Type B pancreatic cell (in vitro differentiated cells): Measurements from ENCODE around the gene SERGEF. TPM values are rescaled to one million over a fixed set of nuclear protein-coding genes. Genes with fewer than 3 reads are reported as not detected.
A peak's percentile ranks its signal among the peaks of the same experiment; 100 is the strongest.

ENCODE experiments used
- DNase-seq: peaks from one replicate; pipeline ENCODE4 v3.0.0; 2021; ENCODE audit warnings: mixed read lengths; ENCODE audit not compliant: unreplicated experiment; ENCODE audit errors: extremely low spot score
- H3K27ac Mint-ChIP-seq: 2 replicates; pipeline ENCODE4 v1.8.0; 2021; ENCODE audit warnings: mild to moderate bottlenecking, mixed read lengths
- H3K27me3 Mint-ChIP-seq: 2 replicates; pipeline ENCODE4 v1.8.0; 2021; ENCODE audit warnings: mixed read lengths
- H3K36me3 Mint-ChIP-seq: 2 replicates; pipeline ENCODE4 v1.8.0; 2021; ENCODE audit warnings: mixed read lengths
- H3K4me1 Mint-ChIP-seq: one replicate; pipeline ENCODE4 v1.8.0; 2021; ENCODE audit warnings: mixed read lengths; ENCODE audit not compliant: unreplicated experiment
- H3K4me3 Mint-ChIP-seq: 2 replicates; pipeline ENCODE4 v1.8.0; 2021; ENCODE audit warnings: mild to moderate bottlenecking, mixed read lengths
- H3K9me3 Mint-ChIP-seq: 2 replicates; pipeline ENCODE4 v1.8.0; 2021; ENCODE audit warnings: mixed read lengths
- total RNA-seq: library from RNA; stranded (reverse); gene quantifications from 2 replicates; pipeline ENCODE4 v1.2.1, GENCODE V29; 2021; ENCODE audit warnings: low replicate concordance
- TF ChIP-seq, protein P1 (sequence below): fragments of 200-600 bp; sonication (generic); conservative IDR thresholded peaks from 2 replicates; pipeline ENCODE4 v1.5.0; 2021; ENCODE audit warnings: antibody characterized with exemption, mild to moderate bottlenecking

SERGEF gene
- total RNA-seq, 1 donor from 2014 or later: 26.4 TPM

DNA sequence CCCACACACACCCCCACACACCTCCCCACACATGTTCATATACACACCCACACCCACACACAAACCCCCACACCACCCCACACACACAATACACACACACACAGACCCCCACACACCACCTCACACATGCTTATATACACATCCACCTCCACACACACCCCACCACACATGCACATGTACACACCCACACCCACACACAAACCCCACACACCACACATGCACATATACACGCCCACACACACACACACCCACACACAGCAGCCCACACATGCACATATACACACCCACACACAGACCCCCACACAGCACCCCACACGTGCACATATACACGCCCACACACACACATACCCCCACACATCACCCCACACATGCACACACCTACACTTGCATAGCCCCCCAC lies 249.1 kb downstream of the SERGEF start:
- DNase-seq: no peak
- peaks cover 23% of the 10 kb centered on the region for H3K4me1 Mint-ChIP-seq
- H3K9me3 Mint-ChIP-seq: no peaks in the 10 kb centered on the region
- TF ChIP-seq, protein P1, sequence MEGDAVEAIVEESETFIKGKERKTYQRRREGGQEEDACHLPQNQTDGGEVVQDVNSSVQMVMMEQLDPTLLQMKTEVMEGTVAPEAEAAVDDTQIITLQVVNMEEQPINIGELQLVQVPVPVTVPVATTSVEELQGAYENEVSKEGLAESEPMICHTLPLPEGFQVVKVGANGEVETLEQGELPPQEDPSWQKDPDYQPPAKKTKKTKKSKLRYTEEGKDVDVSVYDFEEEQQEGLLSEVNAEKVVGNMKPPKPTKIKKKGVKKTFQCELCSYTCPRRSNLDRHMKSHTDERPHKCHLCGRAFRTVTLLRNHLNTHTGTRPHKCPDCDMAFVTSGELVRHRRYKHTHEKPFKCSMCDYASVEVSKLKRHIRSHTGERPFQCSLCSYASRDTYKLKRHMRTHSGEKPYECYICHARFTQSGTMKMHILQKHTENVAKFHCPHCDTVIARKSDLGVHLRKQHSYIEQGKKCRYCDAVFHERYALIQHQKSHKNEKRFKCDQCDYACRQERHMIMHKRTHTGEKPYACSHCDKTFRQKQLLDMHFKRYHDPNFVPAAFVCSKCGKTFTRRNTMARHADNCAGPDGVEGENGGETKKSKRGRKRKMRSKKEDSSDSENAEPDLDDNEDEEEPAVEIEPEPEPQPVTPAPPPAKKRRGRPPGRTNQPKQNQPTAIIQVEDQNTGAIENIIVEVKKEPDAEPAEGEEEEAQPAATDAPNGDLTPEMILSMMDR: no peak
- no peak overlapping the region for H3K27ac Mint-ChIP-seq
- no peak overlapping the region for H3K4me3 Mint-ChIP-seq
- peaks cover 14% of the 10 kb centered on the region for H3K27me3 Mint-ChIP-seq
- no peaks in the 10 kb centered on the region for H3K36me3 Mint-ChIP-seq

DNA sequence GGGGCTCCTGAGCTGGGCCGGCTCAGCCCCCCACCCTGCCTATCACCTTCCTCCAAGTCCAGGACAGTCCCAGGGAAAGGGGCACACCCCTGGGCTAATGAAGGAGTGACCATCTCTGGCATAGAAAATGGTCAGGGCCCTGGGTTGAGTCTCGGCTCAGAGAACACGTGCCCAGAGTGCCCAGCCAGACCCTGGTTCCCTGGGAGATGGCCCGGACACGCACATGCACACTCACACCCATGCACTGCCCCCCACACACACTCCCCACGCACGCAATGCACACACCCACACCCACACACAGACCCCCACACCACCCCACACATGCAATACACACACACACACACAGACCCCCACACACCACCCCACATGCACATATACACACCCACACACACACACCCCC lies 249.6 kb downstream of the SERGEF start:
- Mint-ChIP-seq H3K4me1 (peaks cover 23% of the 10 kb centered on the region), H3K27me3 (peaks cover 14% of the 10 kb centered on the region), H3K9me3 (no peaks in the 10 kb centered on the region), H3K36me3 (no peaks in the 10 kb centered on the region), H3K27ac (no peak overlapping the region), H3K4me3 (no peak overlapping the region)
- no peak for DNase-seq
- TF ChIP-seq, protein P1: no peak

DNA sequence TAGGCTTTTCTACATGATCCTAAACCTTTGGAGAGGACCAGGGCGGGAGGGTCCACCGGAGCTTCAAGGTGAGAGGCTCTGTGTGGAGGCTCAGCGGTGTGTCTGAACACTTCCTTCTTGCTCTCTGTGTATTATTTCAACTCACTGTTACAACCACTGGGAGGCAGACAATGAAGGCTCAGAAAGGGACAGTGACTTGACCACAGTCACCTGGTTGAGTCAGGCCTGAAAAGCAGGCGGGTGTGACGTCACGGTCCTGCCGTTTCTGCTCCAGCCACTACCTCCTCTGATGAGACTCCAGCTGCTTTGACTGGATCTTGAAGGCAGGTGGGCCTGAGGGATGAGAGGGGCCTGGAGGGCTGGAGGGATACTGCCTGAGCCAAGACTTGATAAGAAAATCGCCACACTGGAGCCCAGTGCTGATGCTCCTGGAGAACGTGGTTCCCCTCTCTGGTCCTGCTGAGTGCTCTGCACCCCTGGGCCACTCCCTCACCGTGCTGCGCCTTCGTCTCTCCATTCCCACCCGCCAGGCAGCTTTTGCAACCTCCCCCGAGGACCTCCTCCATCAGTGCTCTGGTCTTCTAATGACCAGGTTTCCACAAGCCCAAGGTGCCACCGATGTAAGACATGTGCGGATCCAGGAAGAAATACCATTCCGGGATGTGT lies 250.4 kb downstream of the SERGEF start:
- no peak for DNase-seq
- Mint-ChIP-seq H3K27ac (no peak overlapping the region), H3K4me3 (no peak overlapping the region), H3K9me3 (no peaks in the 10 kb centered on the region), H3K36me3 (no peaks in the 10 kb centered on the region), H3K4me1 (peaks cover 23% of the 10 kb centered on the region), H3K27me3 (peaks cover 14% of the 10 kb centered on the region)
- TF ChIP-seq, protein P1: no peak

GRCh38 chr11:17760102-17761029 lies 252.5 kb downstream of the SERGEF start:
- TF ChIP-seq, protein P1: peak; percentile 65
- no peaks in the 10 kb centered on the region for H3K9me3 Mint-ChIP-seq
- peaks cover 13% of the 10 kb centered on the region for H3K4me1 Mint-ChIP-seq
- H3K27ac Mint-ChIP-seq: no peak overlapping the region
- H3K36me3 Mint-ChIP-seq: no peaks in the 10 kb centered on the region
- H3K27me3 Mint-ChIP-seq: peaks cover 16% of the 10 kb centered on the region
- no peak for DNase-seq
- no peak overlapping the region for H3K4me3 Mint-ChIP-seq

- Mint-ChIP-seq H3K36me3 (no peaks in the 10 kb centered on the region), H3K4me3 (no peak overlapping the region), H3K4me1 (no peaks in the 10 kb centered on the region), H3K27me3 (peaks cover 26% of the 10 kb centered on the region), H3K9me3 (no peaks in the 10 kb centered on the region), H3K27ac (no peak overlapping the region)
- DNase-seq: no peak
- TF ChIP-seq, protein P1: no peak
Observed at GRCh38 chr11:17755891-17756290, 257.0 kb downstream of the SERGEF start.
